Thoracic aorta (tissue), 2 donors: ENCODE data around the gene C1QTNF7. TPM values are rescaled to one million over a fixed set of nuclear protein-coding genes. Genes with fewer than 3 reads are reported as not detected.

Experiments used
- ATAC-seq: fragments of 150-250 bp; one replicate; pipeline ENCODE4 v1.8.0; 2017; ENCODE audit warnings: low read depth; ENCODE audit not compliant: insufficient number of reproducible peaks, low FRiP score
- DNase-seq: peaks from one replicate; pipeline ENCODE4 v3.0.0-alpha.2; 2020; ENCODE audit warnings: low spot score
- H3K27ac ChIP-seq, 2 donors: fragments of 200-600 bp; sonication (generic); 1 replicate in 1 of 2; 2 replicates in 1 of 2; pipeline ENCODE4 v1.5.1; 2016; ENCODE audit warnings: mild to moderate bottlenecking in 2 of 2, moderate library complexity in 2 of 2
- H3K27me3 ChIP-seq: fragments of 200-600 bp; sonication (generic); replicated peaks from 2 replicates; pipeline ENCODE4 v1.6.0; 2016; ENCODE audit warnings: mild to moderate bottlenecking; ENCODE audit not compliant: insufficient read depth
- H3K36me3 ChIP-seq: fragments of 200-600 bp; sonication (generic); one replicate; pipeline ENCODE4 v1.5.1; 2016
- H3K4me1 ChIP-seq, 2 donors: fragments of 200-600 bp; sonication (generic); 1 replicate in 1 of 2; 2 replicates in 1 of 2; pipeline versions ENCODE4 v1.5.1 to v1.6.0; 2016; ENCODE audit warnings: low read depth in 2 of 2, mild to moderate bottlenecking in 1 of 2; ENCODE audit not compliant: control insufficient read depth in 1 of 2
- H3K4me3 ChIP-seq: fragments of 200-600 bp; sonication (generic); 2 replicates; pipeline ENCODE4 v1.5.1; 2016; ENCODE audit warnings: mild to moderate bottlenecking
- H3K9me3 ChIP-seq: fragments of 200-600 bp; sonication (generic); 2 replicates; pipeline ENCODE4 v1.5.1; 2016
- total RNA-seq, 2 donors: library from RNA; depleted of rRNA; stranded (reverse); fragments of >200 nt; gene quantifications; one replicate each; pipeline versions ENCODE4 v1.1.0 to v1.2.3, GENCODE V29; 2016
- TF ChIP-seq, protein P1 (sequence below): fragments of 200-600 bp; sonication (generic); IDR thresholded peaks from one replicate; pipeline ENCODE4 v1.5.1; 2019; ENCODE audit warnings: antibody characterized with exemption

Gene C1QTNF7
- total RNA-seq, 2 donors from 2014 or later: 18.2 to 24.0 TPM

DNA sequence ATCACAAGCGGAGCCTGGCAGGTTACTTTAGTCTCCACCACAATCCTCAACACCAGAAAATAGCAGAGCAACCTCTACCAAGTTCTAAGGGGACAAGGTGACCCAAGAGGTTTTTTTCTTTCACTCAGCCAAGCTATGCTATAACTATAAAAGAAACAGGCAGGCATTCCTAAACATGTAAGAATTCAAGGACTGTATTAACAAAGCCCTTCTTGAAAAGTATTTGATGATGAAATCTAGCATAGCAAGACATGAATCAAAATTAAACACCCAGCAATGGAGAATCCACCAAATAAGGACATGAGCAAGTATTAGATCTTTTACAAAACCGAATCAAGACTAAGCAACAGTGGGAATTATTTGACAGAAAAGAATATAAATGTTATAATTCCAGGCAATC is 25.7 kb upstream of the C1QTNF7 start:
- no peaks in the 10 kb centered on the region for H3K9me3 ChIP-seq
- H3K27me3 ChIP-seq: no peaks in the 10 kb centered on the region
- no peak for DNase-seq
- TF ChIP-seq, protein P1, sequence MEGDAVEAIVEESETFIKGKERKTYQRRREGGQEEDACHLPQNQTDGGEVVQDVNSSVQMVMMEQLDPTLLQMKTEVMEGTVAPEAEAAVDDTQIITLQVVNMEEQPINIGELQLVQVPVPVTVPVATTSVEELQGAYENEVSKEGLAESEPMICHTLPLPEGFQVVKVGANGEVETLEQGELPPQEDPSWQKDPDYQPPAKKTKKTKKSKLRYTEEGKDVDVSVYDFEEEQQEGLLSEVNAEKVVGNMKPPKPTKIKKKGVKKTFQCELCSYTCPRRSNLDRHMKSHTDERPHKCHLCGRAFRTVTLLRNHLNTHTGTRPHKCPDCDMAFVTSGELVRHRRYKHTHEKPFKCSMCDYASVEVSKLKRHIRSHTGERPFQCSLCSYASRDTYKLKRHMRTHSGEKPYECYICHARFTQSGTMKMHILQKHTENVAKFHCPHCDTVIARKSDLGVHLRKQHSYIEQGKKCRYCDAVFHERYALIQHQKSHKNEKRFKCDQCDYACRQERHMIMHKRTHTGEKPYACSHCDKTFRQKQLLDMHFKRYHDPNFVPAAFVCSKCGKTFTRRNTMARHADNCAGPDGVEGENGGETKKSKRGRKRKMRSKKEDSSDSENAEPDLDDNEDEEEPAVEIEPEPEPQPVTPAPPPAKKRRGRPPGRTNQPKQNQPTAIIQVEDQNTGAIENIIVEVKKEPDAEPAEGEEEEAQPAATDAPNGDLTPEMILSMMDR: no peak
- peak overlapping the region; percentile 3 for H3K4me3 ChIP-seq
- H3K4me1 ChIP-seq: peaks cover 54 to 91% of the 10 kb centered on the region in 2 donors
- peak overlapping the region; percentile 82 to 88 for H3K27ac ChIP-seq
- H3K36me3 ChIP-seq: no peaks in the 10 kb centered on the region
- no peak for ATAC-seq

DNA sequence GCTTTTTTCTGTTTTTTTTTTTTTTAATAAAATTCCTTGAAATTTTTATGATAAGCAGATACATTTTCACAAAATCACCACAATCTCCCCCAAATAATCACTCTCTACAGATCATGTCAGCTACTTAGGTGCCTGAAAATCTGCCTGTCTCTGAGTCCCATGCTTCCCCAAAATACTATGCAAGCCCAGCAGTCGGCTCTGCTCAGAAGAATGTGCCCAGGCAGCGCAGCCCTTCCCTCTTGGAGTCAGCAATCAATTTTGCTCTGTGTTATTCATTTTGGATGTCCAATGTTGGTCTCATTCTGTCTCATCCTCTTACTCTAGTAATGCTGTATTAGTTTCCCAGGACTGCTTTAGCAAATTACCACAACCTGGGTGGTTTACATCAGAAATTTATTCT is 24.9 kb upstream of the C1QTNF7 start:
- TF ChIP-seq, protein P1: no peak
- no peak overlapping the region for H3K4me3 ChIP-seq
- H3K9me3 ChIP-seq: no peaks in the 10 kb centered on the region
- peak overlapping the region; percentile 82 to 88 for H3K27ac ChIP-seq
- H3K36me3 ChIP-seq: no peaks in the 10 kb centered on the region
- H3K27me3 ChIP-seq: no peaks in the 10 kb centered on the region
- peaks cover 48 to 83% of the 10 kb centered on the region in 2 donors for H3K4me1 ChIP-seq
- no peak for DNase-seq
- ATAC-seq: no peak

DNA sequence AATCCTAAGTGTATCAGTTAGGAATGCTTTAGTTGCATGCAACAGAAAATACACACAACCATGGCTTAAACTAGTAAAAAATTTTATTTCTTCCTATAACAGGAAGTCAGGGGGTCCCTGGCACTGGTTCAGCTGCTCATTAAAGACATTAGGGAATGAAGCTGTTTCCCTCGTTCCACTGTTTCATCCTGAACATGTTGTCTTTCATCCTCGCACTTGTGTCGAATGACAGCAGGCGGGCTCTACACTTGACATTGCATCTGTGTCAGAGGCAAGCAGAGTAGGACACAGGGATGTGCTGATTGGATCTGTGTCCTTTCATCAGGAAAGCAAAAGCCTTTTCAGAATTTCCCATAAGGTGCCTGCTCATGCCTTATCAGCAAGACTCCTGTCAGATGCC is 22.8 kb upstream of the C1QTNF7 start:
- DNase-seq (no peak), ATAC-seq (no peak)
- peaks cover 35 to 69% of the 10 kb centered on the region in 2 donors for H3K4me1 ChIP-seq
- TF ChIP-seq, protein P1: no peak
- no peaks in the 10 kb centered on the region for H3K27me3 ChIP-seq
- peak overlapping the region; percentile 11 to 20 for H3K27ac ChIP-seq
- no peak overlapping the region for H3K4me3 ChIP-seq
- no peaks in the 10 kb centered on the region for H3K9me3 ChIP-seq
- H3K36me3 ChIP-seq: no peaks in the 10 kb centered on the region

DNA sequence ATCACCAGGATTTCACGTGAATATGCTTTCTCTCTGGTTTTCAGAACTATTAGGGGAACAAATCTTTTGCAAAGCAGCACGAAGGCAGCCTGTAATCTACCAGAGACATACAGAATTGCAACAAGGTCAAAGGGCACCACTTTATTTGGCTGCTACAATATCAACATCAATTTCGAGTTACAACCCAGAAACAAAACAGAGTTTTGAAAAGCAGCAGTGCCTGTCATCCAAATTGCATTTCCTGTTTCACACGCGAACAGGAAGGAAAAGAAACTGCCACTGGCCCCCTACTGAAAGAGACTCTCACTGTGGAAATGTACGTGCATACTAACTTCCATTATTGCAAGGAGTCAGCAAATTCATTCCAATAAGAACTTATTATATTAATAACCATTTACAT is 17.1 kb upstream of the C1QTNF7 start:
- H3K36me3 ChIP-seq: no peaks in the 10 kb centered on the region
- peak overlapping the region; percentile 49 for H3K4me3 ChIP-seq
- peaks cover 42 to 65% of the 10 kb centered on the region in 2 donors for H3K4me1 ChIP-seq
- TF ChIP-seq, protein P1: no peak
- H3K9me3 ChIP-seq: no peaks in the 10 kb centered on the region
- ATAC-seq: no peak
- peak overlapping the region; percentile 16 to 42 for H3K27ac ChIP-seq
- no peak for DNase-seq
- H3K27me3 ChIP-seq: no peaks in the 10 kb centered on the region

DNA sequence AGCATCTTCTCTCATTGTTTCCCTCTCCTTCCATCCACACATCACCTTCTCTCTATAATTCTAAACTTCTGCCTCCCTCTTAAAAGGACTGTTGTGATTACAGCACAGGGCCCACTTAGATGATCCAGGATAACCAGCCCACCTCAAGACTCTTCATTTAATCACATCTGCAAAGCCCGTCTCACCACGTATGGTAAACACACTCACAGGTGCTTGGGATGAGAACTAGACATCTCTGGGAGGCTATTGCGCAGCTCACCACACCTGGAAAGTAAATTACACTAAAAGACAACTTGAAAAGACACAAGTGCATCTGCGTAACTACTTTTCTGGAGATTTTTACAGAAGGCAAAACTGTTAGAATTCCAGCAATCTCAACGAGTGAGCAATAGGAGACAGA is 15.4 kb upstream of the C1QTNF7 start:
- no peak for ATAC-seq
- Histone ChIP-seq H3K27ac (peak overlapping the region; percentile 49 to 78), H3K27me3 (no peaks in the 10 kb centered on the region), H3K9me3 (no peaks in the 10 kb centered on the region), H3K4me1 (peaks cover 55 to 76% of the 10 kb centered on the region in 2 donors), H3K36me3 (no peaks in the 10 kb centered on the region), H3K4me3 (no peak overlapping the region)
- no peak for DNase-seq
- TF ChIP-seq, protein P1: no peak
